ENCODE data around the gene CDC16. TPM values are rescaled to one million over a fixed set of nuclear protein-coding genes. Genes with fewer than 3 reads are reported as not detected.
"Not testable (repeated sequence)": the region's sequence is repeated elsewhere in the genome, so short reads cannot be mapped to it uniquely, and the experiment has no call there.

CDC16 gene
- total and polyA plus RNA-seq, 2 of the 13 experiments (the other 11 are each of a cell fraction or from before 2014, with no cell fraction given) = 24.2 to 60.9 TPM

DNA sequence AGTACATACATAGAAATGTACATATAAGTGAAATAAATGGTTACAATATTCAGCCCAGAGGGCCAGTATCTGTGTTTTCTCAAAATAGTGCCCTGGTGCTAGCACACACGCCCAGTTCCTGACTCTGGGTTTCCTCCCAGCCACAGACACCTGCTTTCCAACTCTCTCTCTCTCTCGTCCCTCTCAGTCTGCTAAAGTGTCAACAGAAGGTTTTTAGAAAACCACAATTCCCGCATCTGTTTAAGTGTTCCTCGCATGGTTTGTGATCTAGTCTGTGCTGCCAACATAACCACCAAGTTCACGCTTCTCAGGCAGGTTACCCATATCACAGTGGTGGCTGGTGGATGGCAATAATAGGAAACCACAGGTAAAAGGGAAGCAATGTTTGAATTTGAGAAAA, 28.9 kb downstream of the CDC16 start (continued):
- no peak for TF ChIP-seq GATAD1 (CRISPR knock-in tag; IDR thresholded peaks at IDR 0.05)

DNA sequence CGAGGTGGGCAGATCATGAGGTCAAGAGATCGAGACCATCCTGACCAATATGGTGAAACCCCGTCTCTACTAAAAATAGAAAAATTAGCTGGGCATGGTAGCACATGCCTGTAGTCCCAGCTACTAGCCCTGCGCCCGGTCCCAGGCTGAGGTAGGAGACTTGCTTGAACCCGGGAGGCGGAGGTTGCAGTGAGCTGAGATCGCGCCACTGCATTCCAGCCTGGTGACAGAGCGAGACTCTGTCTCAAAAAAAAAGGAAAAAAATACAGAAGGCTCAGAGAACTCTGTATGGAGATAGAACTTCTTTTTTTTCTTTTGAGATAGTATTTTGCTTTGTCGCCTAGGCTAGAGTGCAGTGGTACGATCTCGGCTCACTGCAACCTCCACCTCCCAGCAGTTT, 29.6 kb downstream of the CDC16 start:
- H3K27ac ChIP-seq (ENCODE audit: extremely low read length, insufficient read depth, low read length); H3K9me3 ChIP-seq (ENCODE audit: low read length); H3K79me2 ChIP-seq (ENCODE audit: insufficient read depth, low read length); H2AFZ ChIP-seq (ENCODE audit: low read length); H4K20me1 ChIP-seq (ENCODE audit: insufficient read depth, low read length); H3K27me3 ChIP-seq (ENCODE audit: control insufficient read depth in 1 of 2, insufficient read depth in 2 of 2, low read length in 2 of 2); BruUV-seq (replicated peaks); FAIRE-seq; ATAC-seq; in situ Hi-C loops (cut with HindIII; ENCODE audit: extremely low pct_ligation_motif_present, low pct_unique_long_range_greater_than_20kb); H3K9ac ChIP-seq (ENCODE audit: insufficient read depth, low read depth, low read length); DNase-seq (ENCODE audit: low spot score); H3K4me2 ChIP-seq (ENCODE audit: low read depth, low read length); CTCF ChIA-PET (ENCODE audit: low intra/inter-chr PET ratio, low total read pairs); H3K4me1 ChIP-seq (ENCODE audit: insufficient read depth, low read length); H3K4me3 ChIP-seq (replicated peaks in 1 of 3; ENCODE audit: insufficient read depth in 1 of 3, low read depth in 2 of 3, low read length in 3 of 3); intact Hi-C loops (cut with micrococcal nuclease; ENCODE audit: unreplicated experiment): not testable (repeated sequence)
- 98% methylated on average over 13 of the region's 13 CpGs for WGBS (ENCODE audit: low lambda C conversion rate)
- peaks cover 41 to 83% of the 10 kb centered on the region in 2 experiments for H3K36me3 ChIP-seq (replicated peaks in 1 of 2; ENCODE audit: control insufficient read depth in 1 of 2, insufficient read depth in 2 of 2, low read length in 2 of 2)
- POLR2A ChIA-PET = interaction anchor here (1.2 kb wide), 1 partner anchor 17 kb away, joined by 3 read pairs; the partner anchor contains the start of gene UPF3A

DNA sequence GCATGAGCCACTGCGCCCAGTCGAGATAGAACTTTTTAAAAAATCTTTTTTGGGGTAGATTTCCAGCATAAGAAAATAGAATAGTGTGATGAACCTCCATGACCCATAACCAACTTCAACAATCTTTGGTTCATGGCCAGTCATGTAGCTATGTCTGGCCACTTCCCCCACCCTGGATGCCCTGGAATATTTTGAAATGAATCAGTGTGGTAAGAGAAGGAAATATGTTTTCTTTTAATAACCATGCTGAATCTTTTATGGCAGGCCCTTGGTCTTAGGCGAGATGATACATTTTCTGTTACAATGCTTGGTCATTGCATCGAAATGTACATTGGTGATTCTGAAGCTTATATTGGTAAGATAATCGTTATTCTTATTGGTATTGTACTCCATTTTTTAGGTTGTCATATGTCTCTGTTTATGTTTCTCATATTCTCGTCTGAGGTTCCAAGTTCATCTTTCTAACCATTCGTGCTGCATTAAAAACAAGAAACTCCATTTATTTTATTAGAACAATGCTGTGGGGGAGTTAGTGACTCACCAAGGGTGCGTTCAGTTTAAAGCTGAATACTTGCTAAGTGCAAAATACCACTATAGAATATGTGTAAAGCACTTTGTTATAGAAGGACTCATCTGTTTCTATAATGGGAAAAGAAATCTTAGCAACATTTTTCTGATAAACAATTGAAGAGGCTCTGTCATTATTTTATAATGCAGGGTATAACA, 30.4 kb downstream of the CDC16 start:
- FAIRE-seq = no peak
- Histone ChIP-seq H3K4me3 (replicated peaks in 1 of 3; ENCODE audit: insufficient read depth in 1 of 3, low read depth in 2 of 3, low read length in 3 of 3) (no peak overlapping the region), H3K9me3 (ENCODE audit: low read length) (no peaks in the 10 kb centered on the region), H3K4me2 (ENCODE audit: low read depth, low read length) (no peak overlapping the region), H3K27ac (ENCODE audit: extremely low read length, insufficient read depth, low read length) (no peak overlapping the region), H3K27me3 (ENCODE audit: control insufficient read depth in 1 of 2, insufficient read depth in 2 of 2, low read length in 2 of 2) (no peaks in the 10 kb centered on the region; a peak in 1 of 5 replicates), H2AFZ (ENCODE audit: low read length) (no peak overlapping the region), H3K36me3 (replicated peaks in 1 of 2; ENCODE audit: control insufficient read depth in 1 of 2, insufficient read depth in 2 of 2, low read length in 2 of 2) (peaks cover 38 to 79% of the 10 kb centered on the region in 2 experiments), H4K20me1 (ENCODE audit: insufficient read depth, low read length) (no peaks in the 10 kb centered on the region), H3K79me2 (ENCODE audit: insufficient read depth, low read length) (no peaks in the 10 kb centered on the region), H3K9ac (ENCODE audit: insufficient read depth, low read depth, low read length) (no peak overlapping the region), H3K4me1 (ENCODE audit: insufficient read depth, low read length) (no peaks in the 10 kb centered on the region)
- DNase-seq (ENCODE audit: low spot score) = no peak
- TF ChIP-seq GTF3A (CRISPR knock-in tag; conservative IDR thresholded peaks at IDR 0.05) (no peak), MZF1 (CRISPR knock-in tag; IDR thresholded peaks at IDR 0.05; ENCODE audit: borderline replicate concordance) (no peak), CREM (IDR thresholded peaks at IDR 0.05) (no peak), CREM (CRISPR knock-in tag; IDR thresholded peaks at IDR 0.05) (no peak), MEIS2 (CRISPR knock-in tag; IDR thresholded peaks at IDR 0.05) (no peak), RFX1 (IDR thresholded peaks at IDR 0.05) (no peak), ZNF7 (CRISPR knock-in tag; IDR thresholded peaks at IDR 0.05) (no peak), ZNF263 (CRISPR knock-in tag; IDR thresholded peaks at IDR 0.05) (no peak), PRMT3 (CRISPR knock-in tag; IDR thresholded peaks at IDR 0.05; ENCODE audit: borderline replicate concordance, low read depth) (no peak)
- TF ChIP-seq, protein P1, sequence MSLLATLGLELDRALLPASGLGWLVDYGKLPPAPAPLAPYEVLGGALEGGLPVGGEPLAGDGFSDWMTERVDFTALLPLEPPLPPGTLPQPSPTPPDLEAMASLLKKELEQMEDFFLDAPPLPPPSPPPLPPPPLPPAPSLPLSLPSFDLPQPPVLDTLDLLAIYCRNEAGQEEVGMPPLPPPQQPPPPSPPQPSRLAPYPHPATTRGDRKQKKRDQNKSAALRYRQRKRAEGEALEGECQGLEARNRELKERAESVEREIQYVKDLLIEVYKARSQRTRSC (CRISPR knock-in tag; IDR thresholded peaks at IDR 0.05; ENCODE audit: low read depth) = no peak
- no TSS peak for BruUV-seq (replicated peaks)
- CTCF ChIA-PET (ENCODE audit: low intra/inter-chr PET ratio, low total read pairs) = no interaction called here
- ATAC-seq = no peak
- in situ Hi-C loops (cut with HindIII; ENCODE audit: extremely low pct_ligation_motif_present, low pct_unique_long_range_greater_than_20kb) (no loop called here), intact Hi-C loops (cut with micrococcal nuclease; ENCODE audit: unreplicated experiment) (no loop called here)
- POLR2A ChIA-PET = interaction anchor here (1.2 kb wide), 1 partner anchor 17 kb away, joined by 3 read pairs; the partner anchor contains the start of gene UPF3A
- WGBS (ENCODE audit: low lambda C conversion rate) = 98% methylated on average over 8 of the region's 8 CpGs
